Endometrial microvascular endothelial cells (primary cell): Measurements from ENCODE around the gene CRLF1. TPM values are rescaled to one million over a fixed set of nuclear protein-coding genes. Genes with fewer than 3 reads are reported as not detected.
"Not testable (repeated sequence)": the region's sequence is repeated elsewhere in the genome, so short reads cannot be mapped to it uniquely, and the experiment has no call there.

Experiments
- in situ Hi-C: cut with HindIII; loops from 2 replicates; pipeline ENCODE4 v1.10.0; 2017; ENCODE audit warnings: low sequenced_read_pairs, low pct_unique_long_range_greater_than_20kb; ENCODE audit errors: inconsistent ontology term
- total RNA-seq: library from RNA; depleted of rRNA; stranded (reverse); fragments of >200 nt; gene quantifications from one replicate; pipeline ENCODE4 v1.2.3, GENCODE V29; 2015; ENCODE audit errors: inconsistent ontology term

Gene CRLF1
- total RNA-seq, 1 donor from 2014 or later, result 0.84 TPM

DNA sequence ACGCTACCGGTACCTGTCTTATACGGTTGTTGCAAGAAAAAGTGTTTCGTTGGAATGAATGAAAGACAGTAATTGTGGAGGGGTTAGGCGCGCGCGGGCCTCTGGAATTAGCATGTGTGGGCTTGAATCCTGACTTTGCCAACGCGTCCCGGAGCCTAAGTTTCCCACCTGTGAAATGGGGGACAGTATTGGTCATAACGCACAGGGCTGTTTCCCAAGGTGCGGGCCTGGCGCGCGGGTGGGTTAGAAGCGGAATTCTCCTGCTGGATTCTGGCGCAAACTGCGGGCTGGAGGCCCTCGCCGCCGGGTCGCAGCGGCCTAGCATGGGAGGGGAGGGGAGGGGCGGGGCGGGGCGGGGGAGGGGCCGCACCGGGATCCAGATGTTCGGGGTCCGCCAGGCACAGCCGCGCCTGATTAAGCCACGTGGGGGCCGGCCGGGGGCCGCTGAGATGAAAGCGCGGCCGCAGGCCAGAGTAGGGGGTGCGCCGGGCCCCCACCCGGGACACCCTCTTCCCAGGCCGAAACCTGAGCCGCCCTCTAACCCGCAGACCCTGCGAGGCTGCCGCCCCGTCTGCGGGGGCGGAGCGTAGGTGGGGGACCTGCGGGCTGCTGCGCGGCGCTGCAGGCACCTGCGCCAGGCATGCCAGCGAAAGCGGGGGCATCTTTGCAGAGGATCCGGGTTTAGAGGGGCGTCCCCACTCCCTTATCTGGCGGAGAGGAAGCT lies 4.9 kb upstream of the CRLF1 start:
- in situ Hi-C loops, result no loop called here

DNA sequence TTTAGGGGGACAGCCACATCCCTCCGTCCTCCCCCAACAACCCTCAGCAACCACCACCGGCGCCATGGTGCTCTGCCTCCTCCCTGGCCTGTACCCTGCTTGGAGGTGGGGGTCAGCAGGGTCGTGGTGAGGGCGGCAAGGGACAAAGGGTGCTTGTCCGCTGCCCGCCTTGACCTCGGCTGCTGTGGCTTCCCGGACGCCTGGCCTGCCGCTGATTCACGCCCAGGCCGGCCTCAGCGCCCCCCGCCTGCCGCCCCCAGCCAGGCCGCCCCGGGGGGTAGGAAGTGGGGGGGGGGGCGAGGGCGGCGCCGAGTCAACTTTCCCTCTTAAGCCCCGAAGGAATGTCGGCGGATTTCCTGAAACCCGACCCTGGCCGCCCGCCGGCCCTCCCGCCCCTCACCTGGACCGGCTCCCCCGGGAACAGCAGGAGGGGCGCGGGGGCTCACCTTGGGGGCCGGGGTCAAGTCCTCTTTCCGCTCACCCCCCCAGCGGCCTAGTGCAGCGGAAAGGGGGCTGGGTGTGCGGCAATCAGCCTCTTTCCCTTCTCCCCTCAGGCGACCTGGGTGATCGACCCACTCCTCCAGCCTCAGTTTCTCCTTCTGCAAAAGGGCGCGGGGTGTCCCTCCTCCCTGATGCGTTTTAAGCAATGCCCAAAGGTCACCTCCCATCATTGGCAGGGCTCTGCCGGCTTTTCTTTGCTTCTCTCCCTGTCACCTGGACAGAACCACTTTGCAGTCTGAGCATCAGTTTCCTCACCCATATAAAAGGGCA lies 4.1 kb upstream of the CRLF1 start:
- in situ Hi-C loops, result no loop called here

DNA sequence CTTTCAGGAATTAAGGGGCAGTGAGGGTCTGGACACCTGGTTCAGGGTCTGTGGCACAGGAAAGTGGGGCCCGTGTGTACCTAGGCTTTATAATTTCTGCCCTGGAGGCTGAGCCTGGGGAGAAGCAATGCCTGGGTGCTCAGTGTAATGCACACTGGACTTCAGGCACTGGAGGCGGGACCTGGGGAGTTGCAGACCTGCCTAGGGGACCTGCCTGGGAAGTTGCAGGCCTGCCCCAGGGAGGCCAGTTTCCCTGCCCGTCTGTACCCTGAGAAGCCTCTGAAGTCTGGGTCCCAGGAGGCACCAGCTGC lies 3.6 kb upstream of the CRLF1 start:
- in situ Hi-C loops, result no loop called here

DNA sequence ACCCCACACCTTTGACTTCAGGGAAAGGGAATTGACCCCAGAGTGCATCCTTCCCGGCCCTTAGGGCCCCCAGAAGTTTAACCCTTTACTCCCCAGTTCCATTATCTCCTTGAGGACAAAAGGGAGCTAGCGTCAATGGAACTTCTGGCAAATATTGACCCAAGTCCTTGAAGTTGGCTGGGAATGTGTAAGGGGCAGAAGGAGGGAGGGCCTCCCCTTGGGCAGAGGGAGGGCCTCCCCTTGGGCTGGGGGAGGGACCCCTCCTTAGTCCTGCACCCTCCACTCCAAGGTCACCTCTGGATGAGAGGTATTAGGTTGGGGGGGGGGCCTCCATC lies 3.1 kb upstream of the CRLF1 start:
- in situ Hi-C loops, result no loop called here

DNA sequence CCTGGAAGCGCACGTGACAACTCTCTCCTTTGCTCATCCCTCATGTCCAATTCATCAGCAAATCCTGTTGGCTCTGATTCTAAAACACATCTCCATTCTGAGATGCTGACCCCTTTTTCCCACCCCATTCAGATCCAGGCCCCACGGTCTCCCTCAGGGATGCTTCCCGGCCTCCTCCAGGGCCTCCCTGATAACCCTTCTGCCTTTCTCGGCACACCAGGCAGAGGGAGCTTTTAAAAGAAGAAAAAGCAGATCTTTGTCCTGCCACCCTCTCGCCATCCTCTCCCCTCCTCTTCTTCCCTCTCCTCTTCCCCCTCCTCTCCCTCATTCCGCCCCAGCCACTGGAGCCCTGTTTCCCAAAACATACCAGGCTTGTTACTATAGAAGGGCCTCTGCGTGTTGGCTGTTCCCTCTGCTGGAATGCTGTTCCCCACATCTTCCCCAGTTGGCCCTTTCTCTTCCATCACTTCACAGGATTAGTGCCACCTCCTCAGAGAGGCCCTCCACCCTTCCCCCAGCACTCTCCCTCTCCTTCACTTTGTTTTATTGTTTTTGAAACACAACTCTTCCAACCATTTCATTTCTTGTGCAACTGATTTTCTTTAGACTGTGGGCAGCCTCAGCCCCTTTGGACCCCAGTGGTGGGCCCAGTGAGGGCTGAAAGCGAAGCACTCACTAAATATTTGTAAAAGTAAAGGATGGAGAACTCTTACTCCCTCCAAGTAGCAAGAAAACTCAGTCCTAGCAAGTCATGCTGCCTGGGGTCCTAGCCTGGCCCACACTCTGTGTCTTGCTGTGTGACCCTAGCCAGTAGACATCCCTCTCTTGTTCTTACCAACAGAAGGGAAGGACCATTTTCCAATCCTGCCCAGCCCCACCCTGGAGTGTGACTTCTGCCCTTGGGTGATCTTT lies 2.5 kb upstream of the CRLF1 start:
- in situ Hi-C loops, result no loop called here

DNA sequence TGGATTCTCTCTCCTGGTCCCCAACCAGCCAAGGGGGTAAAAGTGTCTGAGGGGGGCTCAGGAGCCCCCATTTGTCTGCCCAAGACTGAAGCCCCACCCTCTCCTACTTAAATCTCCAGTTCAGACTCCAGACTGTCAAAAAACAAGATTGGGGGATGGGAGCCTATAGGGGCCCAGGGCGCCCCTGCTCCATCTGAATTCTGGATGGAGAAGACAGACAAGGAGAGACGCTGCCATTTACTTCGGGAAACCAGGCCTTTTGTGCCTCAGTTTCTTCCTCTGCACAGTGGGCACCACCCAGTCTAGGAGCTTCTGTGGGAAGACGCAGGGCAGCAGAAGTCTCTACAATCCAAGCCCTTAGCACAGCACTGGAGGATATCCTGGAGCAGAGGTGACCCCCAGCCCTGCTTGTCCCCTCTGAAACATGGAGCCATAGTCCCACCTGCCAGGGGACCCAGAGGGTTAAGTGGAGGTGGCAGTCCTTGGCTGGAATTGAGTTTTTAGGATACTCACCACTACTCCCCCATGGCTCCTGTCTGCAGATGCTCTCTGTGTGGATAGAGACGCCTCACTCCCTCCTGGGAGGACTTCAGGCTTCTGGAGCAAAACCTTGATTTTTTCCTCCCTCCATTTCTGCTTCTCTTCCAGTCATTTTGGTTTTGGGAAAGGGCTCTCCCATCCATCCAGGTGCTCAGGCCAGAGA lies 1.7 kb upstream of the CRLF1 start:
- in situ Hi-C loops, result no loop called here

DNA sequence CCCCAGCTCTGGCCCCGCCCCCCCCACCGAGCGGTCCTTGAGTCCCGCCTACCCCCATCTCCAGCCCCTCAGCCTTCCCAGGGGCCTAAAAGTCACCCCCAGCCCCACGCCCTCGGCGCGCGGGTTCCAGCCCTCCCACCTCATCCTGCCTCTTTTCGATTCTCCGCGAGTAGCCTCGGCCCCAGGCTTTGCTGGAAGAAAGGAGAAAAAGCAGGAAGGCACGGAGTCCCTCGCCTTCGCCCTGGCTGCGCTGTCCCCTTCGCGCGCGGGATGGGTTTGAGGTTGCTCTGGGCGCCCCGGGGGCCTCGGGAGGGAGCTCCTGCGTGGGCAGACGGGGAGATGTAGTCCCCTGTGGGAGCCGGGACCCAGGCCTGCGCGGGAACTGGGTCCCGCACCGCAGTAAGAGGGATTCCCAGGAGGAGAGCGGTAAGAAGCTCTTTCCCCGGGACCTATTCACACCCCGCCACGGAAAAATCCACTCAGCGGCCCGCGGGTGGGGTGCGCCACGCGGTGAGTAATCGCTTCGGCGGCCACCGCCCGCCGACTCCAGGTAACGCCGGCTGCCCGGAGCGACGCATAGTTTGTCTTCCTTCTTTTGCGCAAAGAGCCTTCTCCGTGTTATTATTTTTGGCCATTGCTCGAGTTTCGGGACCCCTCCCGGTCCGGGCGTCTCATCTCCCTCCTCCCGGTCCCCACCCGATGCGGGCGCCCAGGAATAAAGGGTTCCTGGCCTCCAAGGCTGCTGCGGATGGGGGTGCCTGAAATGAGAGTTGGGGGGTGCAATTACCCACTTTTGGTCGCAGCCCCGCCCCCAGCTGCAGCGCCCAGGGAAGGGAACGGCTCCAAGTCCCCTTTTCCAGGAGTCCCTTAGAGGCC lies 865 bp upstream of the CRLF1 start:
- in situ Hi-C loops, result no loop called here

DNA sequence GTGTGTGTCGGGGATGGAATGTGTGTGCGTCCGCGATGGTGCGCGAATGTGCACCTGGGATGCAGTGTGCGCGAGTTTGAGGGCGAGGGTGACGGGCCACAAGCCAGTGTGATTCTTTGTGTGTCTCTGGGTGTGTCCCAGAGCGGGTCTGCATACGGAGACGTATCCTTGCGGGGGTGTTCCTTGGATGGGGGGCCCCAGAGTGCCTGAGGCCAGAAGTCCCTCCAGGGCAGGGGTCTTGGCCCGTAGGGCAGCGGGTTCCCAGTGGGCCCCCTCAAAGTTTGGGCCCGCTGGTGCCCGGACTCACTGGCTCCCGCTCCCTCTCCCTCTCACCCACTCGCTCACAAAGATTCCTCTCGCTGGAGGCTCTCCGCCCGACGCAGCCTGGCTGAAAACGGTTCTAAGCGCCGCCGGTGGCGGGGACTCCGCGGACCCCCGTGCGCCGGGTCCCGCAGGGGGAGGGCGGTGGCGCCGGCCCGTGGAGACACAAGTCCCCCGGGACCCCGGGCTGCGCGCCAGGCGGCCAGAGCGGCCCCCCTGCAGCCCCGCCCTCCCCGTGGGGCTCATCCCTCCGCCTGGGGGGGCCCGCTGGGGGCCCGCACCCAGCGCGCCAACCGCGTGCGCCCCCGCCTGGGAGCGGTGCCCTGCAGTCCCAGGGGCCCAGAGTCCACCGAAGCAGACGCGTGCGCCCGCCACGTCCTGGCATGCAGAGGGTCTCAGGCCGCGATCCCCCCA lies 886 bp downstream of the CRLF1 start:
- in situ Hi-C loops, result no loop called here

DNA sequence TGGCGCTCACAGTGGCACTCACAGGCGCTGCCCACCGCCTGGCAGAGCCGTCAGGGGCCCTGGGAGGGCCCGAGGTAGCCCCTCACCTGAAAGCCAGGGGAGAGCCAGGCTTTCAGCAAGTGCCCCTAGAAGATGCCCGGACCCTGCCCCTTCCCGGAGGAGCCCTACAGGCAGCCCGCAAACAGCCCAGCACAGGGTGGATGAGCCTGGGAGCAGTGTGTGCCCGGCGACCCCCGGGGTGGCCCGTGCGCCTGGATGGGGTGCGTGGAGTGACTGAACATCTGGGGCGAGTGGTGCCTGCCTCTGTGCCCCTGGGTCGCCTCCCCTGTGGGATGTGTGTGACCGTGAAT lies 1.4 kb downstream of the CRLF1 start:
- in situ Hi-C loops, result no loop called here

DNA sequence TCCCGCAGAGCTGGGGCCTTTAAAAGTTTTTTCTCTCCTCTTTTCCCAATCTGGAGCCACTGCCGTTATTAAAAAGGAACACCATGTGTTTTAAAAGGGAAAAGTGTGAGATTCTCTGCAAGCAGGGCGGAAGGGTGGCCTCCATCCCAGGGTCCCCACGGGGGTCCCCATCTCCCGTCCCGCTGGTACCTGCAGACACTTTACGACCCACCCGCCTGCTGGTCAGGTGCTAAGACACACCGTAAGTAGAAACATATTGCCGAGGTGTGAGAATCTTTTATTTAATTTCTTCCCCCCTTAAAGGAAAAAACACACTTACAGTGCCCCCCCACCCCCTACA lies 1.8 kb downstream of the CRLF1 start:
- in situ Hi-C loops, result no loop called here

DNA sequence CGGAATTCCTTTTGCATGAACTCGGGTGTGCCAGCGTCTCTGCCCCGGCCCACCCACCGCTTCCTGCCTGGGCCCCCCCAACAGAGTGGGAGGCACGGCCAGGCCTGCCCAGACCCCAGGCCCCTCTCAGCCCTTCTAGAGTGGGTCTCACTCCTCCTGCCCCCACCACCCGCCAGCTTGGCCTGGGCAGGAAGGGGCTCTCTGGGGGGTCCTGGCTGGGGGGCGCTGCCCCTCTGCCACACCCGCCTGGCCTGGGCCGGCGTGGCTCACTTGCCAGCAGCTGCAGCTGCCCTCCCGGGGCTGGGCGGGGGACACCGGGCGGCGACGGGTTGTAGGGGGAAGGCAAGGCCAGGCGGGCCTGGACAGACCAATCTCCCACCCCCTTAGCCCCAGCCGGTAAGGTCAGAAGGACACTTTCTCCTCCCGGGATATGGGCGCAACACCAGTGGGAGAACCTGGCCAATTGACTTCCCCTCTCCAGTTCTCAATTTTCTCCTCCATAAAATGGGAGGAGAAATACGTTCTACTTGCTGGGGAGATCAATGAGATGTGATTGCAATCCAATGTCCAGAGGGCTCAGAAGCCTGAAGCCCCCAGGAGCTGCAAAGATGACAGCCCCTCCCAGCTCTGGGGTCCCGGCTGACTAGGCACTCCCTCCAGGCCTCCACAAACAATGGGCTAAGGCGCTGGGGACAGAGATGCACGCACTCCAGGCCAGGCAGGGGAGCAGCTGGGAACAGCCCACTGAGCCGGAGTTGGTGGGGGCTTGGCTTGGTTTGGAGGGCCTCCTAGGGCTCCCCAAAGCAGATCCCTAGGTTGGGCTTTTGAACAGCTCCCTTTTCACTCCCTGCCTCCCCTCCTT lies 2.4 kb downstream of the CRLF1 start:
- in situ Hi-C loops, result no loop called here

DNA sequence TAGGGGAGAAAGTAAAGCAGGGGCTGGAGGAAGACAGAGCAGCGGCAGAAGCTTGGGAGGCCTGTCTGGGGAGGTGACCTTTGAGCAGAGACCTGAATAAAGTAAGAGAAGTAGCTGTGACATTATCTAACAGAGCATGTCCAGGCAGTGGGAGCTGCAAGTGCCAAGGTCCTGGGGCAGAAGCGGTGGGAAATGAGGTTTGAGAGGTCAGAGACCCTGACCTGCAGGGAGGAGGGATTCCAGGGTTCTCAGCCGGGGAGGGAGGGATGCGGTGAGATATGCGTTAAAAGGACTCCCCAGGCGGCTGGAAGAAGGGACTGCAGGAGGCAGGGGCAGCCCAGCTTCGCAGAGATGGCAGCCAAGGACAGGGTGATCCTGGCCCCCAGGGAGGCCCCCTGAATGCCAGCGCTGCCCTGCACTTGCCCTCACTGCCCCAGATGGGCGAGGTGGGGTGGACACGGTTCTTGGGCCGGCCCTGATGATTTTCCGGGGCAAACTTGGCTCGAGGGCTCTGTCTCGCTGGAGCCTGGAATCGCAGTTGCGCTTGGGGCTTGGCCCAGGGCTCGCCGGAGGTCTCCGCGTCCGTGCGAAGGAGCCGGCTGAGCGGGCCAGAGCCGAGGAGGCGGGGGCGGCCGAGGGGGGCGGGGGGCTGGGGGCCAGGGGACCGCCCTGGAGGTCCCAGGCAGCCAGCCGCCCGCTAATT lies 3.2 kb downstream of the CRLF1 start:
- in situ Hi-C loops, result no loop called here

DNA sequence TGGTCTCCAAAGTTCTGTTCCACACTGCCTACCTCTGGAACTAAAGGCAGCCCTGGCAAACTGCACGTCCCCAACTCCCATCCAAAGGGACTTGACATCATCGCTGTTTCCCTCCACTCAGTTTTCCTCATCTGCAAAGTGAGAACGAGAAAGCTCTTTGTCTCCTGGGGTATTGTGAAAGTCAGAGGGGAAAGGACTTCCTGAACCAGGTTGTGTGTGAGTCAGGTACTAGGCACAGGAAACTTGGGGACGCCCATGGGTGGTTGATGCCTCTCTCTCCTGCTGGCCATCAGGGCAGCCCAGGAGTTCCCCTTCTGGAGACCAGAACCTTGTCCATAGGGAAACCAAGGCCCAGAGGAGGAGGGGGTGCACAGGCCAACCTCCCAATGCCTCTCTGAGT lies 4.7 kb downstream of the CRLF1 start:
- in situ Hi-C loops, result no loop called here

DNA sequence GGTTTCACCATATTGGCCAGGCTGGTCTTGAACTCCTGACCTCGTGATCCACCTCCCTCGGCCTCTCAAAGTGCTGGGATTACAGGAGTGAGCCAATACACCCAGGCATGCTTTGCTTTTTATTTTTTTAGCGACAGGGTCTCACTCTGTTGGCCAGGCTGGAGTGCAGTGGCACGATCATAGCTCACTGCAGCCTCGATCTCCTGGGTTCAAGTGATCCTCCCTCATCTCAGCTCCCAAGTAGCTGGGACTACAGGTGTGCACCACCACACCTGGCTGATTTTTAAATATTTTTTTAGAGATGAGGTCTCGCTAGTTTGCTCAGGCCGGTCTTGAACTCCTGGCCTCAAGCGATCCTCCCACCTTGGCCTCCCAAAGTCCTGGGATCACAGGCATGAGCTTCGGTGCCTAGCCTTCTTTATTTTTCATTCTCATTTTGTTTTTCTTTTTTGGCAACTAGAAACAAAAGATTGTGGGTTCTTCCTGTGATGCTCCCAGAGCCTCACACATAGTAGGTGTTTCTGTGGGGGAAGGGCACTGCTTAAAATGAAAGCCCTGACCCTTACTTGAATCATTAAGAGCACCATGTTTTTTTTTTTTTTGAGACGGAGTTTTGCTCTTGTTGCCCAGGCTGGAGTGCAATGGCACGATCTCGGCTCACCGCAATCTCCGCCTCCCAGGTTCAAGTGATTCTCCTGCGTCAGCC lies 5.8 kb downstream of the CRLF1 start:
- in situ Hi-C loops, result not testable (repeated sequence)

DNA sequence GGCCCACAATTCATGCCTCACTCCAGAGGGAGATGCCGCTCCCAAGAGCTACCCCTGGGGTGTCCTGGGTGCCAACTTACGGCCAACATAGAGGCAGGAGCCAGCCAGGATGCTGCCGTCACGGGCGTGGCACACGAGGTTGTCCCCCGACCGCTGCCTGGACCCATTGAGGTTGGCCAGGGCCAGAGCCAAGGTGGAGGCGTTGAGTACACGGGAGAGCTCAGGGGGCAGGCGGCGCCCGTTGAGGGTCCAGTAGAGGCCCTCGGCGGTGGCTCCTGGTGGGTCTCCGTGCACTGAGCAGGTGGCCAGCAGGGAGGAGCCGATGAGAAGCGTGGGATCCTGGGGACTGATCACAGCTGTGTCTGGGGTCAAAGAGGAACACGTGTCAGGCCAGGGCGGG lies 7.1 kb downstream of the CRLF1 start:
- in situ Hi-C loops, result no loop called here
